ENCODE results near the gene NHEJ1.

GRCh38 chr2:219140722-219141121, 19.9 kb downstream of the NHEJ1 start:
- no peak for TF ChIP-seq CTCF (IDR thresholded peaks at IDR 0.05)
- no peak for TF ChIP-seq ATF2 (CRISPR knock-in tag; IDR thresholded peaks at IDR 0.05; ENCODE audit: borderline replicate concordance, low read depth)
- TF ChIP-seq SMAD3 (CRISPR knock-in tag; IDR thresholded peaks at IDR 0.05; ENCODE audit: borderline replicate concordance): no peak
- TF ChIP-seq, protein P1, sequence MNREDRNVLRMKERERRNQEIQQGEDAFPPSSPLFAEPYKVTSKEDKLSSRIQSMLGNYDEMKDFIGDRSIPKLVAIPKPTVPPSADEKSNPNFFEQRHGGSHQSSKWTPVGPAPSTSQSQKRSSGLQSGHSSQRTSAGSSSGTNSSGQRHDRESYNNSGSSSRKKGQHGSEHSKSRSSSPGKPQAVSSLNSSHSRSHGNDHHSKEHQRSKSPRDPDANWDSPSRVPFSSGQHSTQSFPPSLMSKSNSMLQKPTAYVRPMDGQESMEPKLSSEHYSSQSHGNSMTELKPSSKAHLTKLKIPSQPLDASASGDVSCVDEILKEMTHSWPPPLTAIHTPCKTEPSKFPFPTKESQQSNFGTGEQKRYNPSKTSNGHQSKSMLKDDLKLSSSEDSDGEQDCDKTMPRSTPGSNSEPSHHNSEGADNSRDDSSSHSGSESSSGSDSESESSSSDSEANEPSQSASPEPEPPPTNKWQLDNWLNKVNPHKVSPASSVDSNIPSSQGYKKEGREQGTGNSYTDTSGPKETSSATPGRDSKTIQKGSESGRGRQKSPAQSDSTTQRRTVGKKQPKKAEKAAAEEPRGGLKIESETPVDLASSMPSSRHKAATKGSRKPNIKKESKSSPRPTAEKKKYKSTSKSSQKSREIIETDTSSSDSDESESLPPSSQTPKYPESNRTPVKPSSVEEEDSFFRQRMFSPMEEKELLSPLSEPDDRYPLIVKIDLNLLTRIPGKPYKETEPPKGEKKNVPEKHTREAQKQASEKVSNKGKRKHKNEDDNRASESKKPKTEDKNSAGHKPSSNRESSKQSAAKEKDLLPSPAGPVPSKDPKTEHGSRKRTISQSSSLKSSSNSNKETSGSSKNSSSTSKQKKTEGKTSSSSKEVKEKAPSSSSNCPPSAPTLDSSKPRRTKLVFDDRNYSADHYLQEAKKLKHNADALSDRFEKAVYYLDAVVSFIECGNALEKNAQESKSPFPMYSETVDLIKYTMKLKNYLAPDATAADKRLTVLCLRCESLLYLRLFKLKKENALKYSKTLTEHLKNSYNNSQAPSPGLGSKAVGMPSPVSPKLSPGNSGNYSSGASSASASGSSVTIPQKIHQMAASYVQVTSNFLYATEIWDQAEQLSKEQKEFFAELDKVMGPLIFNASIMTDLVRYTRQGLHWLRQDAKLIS (CRISPR knock-in tag; IDR thresholded peaks at IDR 0.05; ENCODE audit: borderline replicate concordance): no peak
- TF ChIP-seq ZBTB21 (CRISPR knock-in tag; IDR thresholded peaks at IDR 0.05; ENCODE audit: borderline replicate concordance): no peak
- TF ChIP-seq SP1 (CRISPR knock-in tag; conservative IDR thresholded peaks at IDR 0.05): no peak
- TF ChIP-seq, protein P2, sequence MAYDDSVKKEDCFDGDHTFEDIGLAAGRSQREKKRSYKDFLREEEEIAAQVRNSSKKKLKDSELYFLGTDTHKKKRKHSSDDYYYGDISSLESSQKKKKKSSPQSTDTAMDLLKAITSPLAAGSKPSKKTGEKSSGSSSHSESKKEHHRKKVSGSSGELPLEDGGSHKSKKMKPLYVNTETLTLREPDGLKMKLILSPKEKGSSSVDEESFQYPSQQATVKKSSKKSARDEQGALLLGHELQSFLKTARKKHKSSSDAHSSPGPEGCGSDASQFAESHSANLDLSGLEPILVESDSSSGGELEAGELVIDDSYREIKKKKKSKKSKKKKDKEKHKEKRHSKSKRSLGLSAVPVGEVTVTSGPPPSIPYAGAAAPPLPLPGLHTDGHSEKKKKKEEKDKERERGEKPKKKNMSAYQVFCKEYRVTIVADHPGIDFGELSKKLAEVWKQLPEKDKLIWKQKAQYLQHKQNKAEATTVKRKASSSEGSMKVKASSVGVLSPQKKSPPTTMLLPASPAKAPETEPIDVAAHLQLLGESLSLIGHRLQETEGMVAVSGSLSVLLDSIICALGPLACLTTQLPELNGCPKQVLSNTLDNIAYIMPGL (CRISPR knock-in tag; IDR thresholded peaks at IDR 0.05): no peak
- TF ChIP-seq, protein P3, sequence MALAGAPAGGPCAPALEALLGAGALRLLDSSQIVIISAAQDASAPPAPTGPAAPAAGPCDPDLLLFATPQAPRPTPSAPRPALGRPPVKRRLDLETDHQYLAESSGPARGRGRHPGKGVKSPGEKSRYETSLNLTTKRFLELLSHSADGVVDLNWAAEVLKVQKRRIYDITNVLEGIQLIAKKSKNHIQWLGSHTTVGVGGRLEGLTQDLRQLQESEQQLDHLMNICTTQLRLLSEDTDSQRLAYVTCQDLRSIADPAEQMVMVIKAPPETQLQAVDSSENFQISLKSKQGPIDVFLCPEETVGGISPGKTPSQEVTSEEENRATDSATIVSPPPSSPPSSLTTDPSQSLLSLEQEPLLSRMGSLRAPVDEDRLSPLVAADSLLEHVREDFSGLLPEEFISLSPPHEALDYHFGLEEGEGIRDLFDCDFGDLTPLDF (CRISPR knock-in tag; IDR thresholded peaks at IDR 0.05): no peak
- TF ChIP-seq FOXJ3 (CRISPR knock-in tag; IDR thresholded peaks at IDR 0.05; ENCODE audit: borderline replicate concordance): no peak
- TF ChIP-seq GTF2I (CRISPR knock-in tag; conservative IDR thresholded peaks at IDR 0.05): no peak
- no peak for TF ChIP-seq ZNF121 (CRISPR knock-in tag; IDR thresholded peaks at IDR 0.05)
- TF ChIP-seq USF2 (CRISPR knock-in tag; IDR thresholded peaks at IDR 0.05): no peak
